Upper lobe of left lung (tissue), 6 donors: ENCODE data around the gene DYSF. TPM values are rescaled to one million over a fixed set of nuclear protein-coding genes. Genes with fewer than 3 reads are reported as not detected.
A peak's percentile ranks its signal among the peaks of the same experiment; 100 is the strongest.

Experiments
- ATAC-seq, 2 donors: fragments of 200-7000 bp; cut with Tn5 transposase; one replicate each; pipeline ENCODE4 v1.9.1; 2022; ENCODE audit warnings: mild to moderate bottlenecking in 2 of 2, moderate library complexity in 2 of 2; ENCODE audit not compliant: low FRiP score in 2 of 2
- DNase-seq, 2 donors: peaks; one replicate each; pipeline ENCODE4 v3.0.0-alpha.2; 2019 to 2020
- H3K27ac ChIP-seq, 4 donors: fragments of 200-600 bp; sonication (generic); one replicate each; pipeline ENCODE4 v1.5.1; 2016 to 2019
- H3K27me3 ChIP-seq, 4 donors: fragments of 200-600 bp; sonication (generic); one replicate each; pipeline ENCODE4 v1.5.1; 2017 to 2019
- H3K36me3 ChIP-seq, 4 donors: fragments of 200-600 bp; sonication (generic); one replicate each; pipeline ENCODE4 v1.5.1; 2016 to 2019
- H3K4me1 ChIP-seq, 4 donors: fragments of 200-600 bp; sonication (generic); one replicate each; pipeline ENCODE4 v1.5.1; 2018 to 2019
- H3K4me3 ChIP-seq, 4 donors: fragments of 200-600 bp; sonication (generic); one replicate each; pipeline ENCODE4 v1.5.1; 2017 to 2019; ENCODE audit warnings: mild to moderate bottlenecking in 2 of 4, moderate library complexity in 1 of 4
- H3K9me3 ChIP-seq, 4 donors: fragments of 200-600 bp; sonication (generic); one replicate each; pipeline ENCODE4 v1.5.1; 2018 to 2019
- EP300 ChIP-seq, 4 donors: sonication (generic); formaldehyde crosslinking; IDR thresholded peaks; one replicate each; pipeline ENCODE4 v1.5.1; 2017; ENCODE audit warnings: antibody characterized with exemption in 4 of 4, control low read depth in 2 of 4
- POLR2A ChIP-seq, 4 donors: fragments of 450-650 bp; IDR thresholded peaks; one replicate each; pipeline ENCODE4 v1.5.1; 2016 to 2017; ENCODE audit warnings: antibody characterized with exemption in 4 of 4, mild to moderate bottlenecking in 2 of 4
- POLR2AphosphoS5 ChIP-seq, 2 donors: sonication (generic); formaldehyde crosslinking; IDR thresholded peaks; one replicate each; pipeline ENCODE4 v1.5.1; 2017; ENCODE audit warnings: antibody characterized with exemption in 2 of 2
- WGBS, 2 donors: methylation state at CpG; one replicate each; pipeline ENCODE4 v1.1.5; 2017 to 2018; 5-methylcytosine and 5-hydroxymethylcytosine counted together
- total RNA-seq, 6 donors: library from RNA; depleted of rRNA in 4 of 6; stranded (reverse); fragments of >200 nt in 4 of 6; gene quantifications; one replicate each; pipeline versions ENCODE4 v1.1.0 to v1.2.1, GENCODE V29; 2016 to 2021
- TF ChIP-seq, protein P1 (sequence below), 6 experiments: fragments of 450-650 bp in 4 of 6; fragments of 200-600 bp in 2 of 6; sonication (generic) in 2 of 6; IDR thresholded peaks; one replicate each; pipeline ENCODE4 v1.5.1; 2016 to 2019; ENCODE audit warnings: antibody characterized with exemption in 6 of 6
- donor health status: DM: no; HTN: no; CAD: no; lungs with moderate emphysema.
- donor health status: DM: no; HTN: yes; CAD: no; lungs with severe emphysema.

Gene DYSF
- total RNA-seq, 6 donors from 2014 or later, result 17.5 to 72.7 (median 42.7) TPM

DNA sequence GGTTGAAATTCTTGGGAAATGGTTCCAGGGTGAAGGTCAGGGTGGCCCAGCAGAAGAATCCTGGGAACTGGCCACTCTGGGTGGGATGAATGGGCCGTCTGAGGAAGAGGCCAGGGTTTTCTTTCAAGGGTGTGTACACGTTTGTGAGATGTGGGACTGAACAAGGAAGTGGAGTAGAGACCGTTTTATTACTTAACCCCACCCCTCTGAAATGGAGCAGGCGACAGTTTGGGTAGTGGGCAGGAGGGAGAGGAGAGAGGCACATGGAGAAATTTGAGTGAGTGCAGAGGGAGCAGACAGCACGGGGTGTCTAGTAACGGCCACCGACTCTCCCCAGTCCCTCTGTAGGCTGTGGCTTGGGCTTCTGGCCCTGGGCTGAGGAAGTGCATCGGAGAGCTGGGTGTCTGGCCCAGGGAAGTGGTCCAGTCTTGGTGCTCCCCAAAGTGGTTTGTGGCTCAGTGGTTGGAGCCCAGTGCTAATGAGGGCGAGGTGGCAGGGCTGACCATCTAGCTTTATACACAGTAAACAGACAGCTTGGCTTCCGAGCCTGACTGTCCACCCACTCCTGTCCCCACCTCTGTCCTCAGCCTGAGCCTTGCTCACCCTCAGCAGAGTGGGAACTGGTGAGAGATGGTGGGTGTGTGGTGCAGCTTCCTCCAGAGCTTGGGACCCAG is 135.3 kb downstream of the DYSF start:
- ATAC-seq (no peak), DNase-seq (no peak)
- Histone ChIP-seq H3K36me3 (peaks cover 0 to 15% (median 4%) of the 10 kb centered on the region in 4 donors), H3K4me3 (no peak overlapping the region), H3K27me3 (no peaks in the 10 kb centered on the region), H3K4me1 (peaks cover 0 to 11% (median 6%) of the 10 kb centered on the region in 4 donors), H3K27ac (peak overlapping the region in 2 of 4 donors; percentile 15 to 64), H3K9me3 (no peaks in the 10 kb centered on the region)
- TF ChIP-seq POLR2A (IDR thresholded peaks at IDR 0.05) (no peak), POLR2AphosphoS5 (IDR thresholded peaks at IDR 0.05) (no peak), EP300 (IDR thresholded peaks at IDR 0.05) (no peak)
- TF ChIP-seq, protein P1, sequence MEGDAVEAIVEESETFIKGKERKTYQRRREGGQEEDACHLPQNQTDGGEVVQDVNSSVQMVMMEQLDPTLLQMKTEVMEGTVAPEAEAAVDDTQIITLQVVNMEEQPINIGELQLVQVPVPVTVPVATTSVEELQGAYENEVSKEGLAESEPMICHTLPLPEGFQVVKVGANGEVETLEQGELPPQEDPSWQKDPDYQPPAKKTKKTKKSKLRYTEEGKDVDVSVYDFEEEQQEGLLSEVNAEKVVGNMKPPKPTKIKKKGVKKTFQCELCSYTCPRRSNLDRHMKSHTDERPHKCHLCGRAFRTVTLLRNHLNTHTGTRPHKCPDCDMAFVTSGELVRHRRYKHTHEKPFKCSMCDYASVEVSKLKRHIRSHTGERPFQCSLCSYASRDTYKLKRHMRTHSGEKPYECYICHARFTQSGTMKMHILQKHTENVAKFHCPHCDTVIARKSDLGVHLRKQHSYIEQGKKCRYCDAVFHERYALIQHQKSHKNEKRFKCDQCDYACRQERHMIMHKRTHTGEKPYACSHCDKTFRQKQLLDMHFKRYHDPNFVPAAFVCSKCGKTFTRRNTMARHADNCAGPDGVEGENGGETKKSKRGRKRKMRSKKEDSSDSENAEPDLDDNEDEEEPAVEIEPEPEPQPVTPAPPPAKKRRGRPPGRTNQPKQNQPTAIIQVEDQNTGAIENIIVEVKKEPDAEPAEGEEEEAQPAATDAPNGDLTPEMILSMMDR (IDR thresholded peaks at IDR 0.05), result no peak
- WGBS, 2 donors, result 63 to 64% methylated on average over 10 of the region's 10 CpGs

DNA sequence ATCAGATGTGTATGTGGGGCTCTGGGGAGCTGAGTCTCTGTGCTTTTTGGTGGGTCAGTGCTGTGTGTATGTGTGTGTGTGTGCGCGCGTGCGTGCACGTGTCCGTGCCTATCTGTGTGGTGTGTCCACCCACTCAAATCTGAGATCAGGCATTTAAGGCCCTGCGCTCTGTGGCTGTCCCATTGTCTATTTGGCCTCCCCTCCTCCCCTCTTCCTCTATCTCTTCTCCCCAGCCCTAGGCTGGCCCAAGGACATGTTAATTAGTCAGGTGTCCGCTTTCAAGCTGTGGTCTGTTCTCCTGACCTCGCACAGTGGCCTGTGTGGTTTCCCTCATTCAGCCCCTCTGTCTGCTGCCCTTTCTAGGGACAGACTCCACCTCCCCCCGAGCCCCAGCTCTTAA is 136.4 kb downstream of the DYSF start:
- Histone ChIP-seq H3K9me3 (no peaks in the 10 kb centered on the region), H3K4me3 (no peak overlapping the region), H3K36me3 (peaks cover 0 to 22% (median 4%) of the 10 kb centered on the region in 4 donors), H3K27ac (peak overlapping the region in 1 of 4 donors; percentile 33), H3K27me3 (no peaks in the 10 kb centered on the region), H3K4me1 (peaks cover 0 to 11% (median 6%) of the 10 kb centered on the region in 4 donors)
- no peak for DNase-seq
- TF ChIP-seq POLR2A (IDR thresholded peaks at IDR 0.05) (no peak), POLR2AphosphoS5 (IDR thresholded peaks at IDR 0.05) (no peak)
- 78 to 91% methylated on average over 10 of the region's 10 CpGs for WGBS, 2 donors
- ATAC-seq, result no peak

DNA sequence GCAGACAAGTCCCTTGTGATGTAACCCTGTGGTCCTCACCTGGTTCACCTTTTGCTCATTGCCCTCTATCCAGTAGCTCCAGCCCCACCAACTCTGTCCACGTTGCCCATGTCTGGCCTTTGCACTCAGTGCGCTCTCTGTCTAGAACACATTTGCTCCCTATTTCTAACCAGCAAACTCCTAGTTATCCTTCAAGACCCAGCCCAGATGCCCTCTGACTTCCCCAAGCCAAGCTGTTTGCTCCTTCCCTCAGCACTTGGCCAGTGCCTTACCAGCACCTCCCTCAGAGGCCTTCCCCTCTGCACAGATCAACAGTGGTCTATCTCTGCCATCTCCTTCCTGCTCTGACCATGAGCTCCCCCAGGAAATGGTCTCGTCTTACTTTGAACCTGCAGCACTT is 137.7 kb downstream of the DYSF start:
- DNase-seq, result no peak
- WGBS, 2 donors, result 77 to 80% methylated on average over 3 of the region's 3 CpGs
- Histone ChIP-seq H3K9me3 (no peaks in the 10 kb centered on the region), H3K27me3 (no peaks in the 10 kb centered on the region), H3K27ac (peak overlapping the region; percentile 45 to 84 (median 70)), H3K4me1 (peaks cover 5 to 22% (median 9%) of the 10 kb centered on the region in 4 donors), H3K4me3 (no peak overlapping the region), H3K36me3 (peaks cover 0 to 22% (median 4%) of the 10 kb centered on the region in 4 donors)
- ATAC-seq, result no peak
- no peak for TF ChIP-seq POLR2AphosphoS5 (IDR thresholded peaks at IDR 0.05)
- no peak for TF ChIP-seq POLR2A (IDR thresholded peaks at IDR 0.05)
- no peak for TF ChIP-seq EP300 (IDR thresholded peaks at IDR 0.05)
- TF ChIP-seq, protein P1 (IDR thresholded peaks at IDR 0.05), result no peak

DNA sequence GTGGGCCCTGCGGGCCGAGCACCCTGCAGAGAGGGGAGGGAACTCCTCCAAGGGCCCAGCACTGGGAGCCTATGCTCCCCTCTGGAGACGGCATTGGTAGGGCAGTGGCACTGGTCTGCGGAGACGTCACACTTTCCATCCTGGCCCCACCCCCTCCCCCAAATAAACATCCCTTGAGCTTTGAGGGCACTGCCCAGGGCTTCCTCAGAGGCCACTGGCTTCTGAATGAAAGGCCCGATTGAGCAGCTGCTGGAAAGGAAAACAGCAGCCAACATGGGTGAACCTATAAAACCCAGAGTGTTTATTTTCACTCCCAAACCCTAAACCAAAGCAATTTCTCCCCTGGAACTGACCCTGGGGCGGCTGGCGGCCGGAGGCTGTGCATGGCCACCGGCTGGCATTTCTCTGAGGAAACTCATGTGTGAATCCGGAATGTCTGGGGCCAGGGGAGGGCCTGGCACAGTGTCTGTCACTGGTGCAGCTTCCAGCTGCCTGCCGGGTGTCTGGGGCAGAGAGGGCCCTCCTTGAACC is 138.9 kb downstream of the DYSF start:
- DNase-seq (no peak), ATAC-seq (peak in 1 of 2 donors; percentile 6)
- TF ChIP-seq POLR2A (IDR thresholded peaks at IDR 0.05), result no peak
- no peak for TF ChIP-seq POLR2AphosphoS5 (IDR thresholded peaks at IDR 0.05)
- TF ChIP-seq, protein P1 (IDR thresholded peaks at IDR 0.05), result no peak
- no peak for TF ChIP-seq EP300 (IDR thresholded peaks at IDR 0.05)
- Histone ChIP-seq H3K4me1 (peaks cover 5 to 30% (median 12%) of the 10 kb centered on the region in 4 donors), H3K9me3 (no peaks in the 10 kb centered on the region), H3K27me3 (no peaks in the 10 kb centered on the region), H3K4me3 (no peak overlapping the region), H3K36me3 (peaks cover 0 to 22% (median 4%) of the 10 kb centered on the region in 4 donors), H3K27ac (peak overlapping the region; percentile 45 to 84 (median 70))
- 64% methylated on average over 12 of the region's 12 CpGs; no CpG with 5 or more reads in 1 of the 2 donors for WGBS, 2 donors

DNA sequence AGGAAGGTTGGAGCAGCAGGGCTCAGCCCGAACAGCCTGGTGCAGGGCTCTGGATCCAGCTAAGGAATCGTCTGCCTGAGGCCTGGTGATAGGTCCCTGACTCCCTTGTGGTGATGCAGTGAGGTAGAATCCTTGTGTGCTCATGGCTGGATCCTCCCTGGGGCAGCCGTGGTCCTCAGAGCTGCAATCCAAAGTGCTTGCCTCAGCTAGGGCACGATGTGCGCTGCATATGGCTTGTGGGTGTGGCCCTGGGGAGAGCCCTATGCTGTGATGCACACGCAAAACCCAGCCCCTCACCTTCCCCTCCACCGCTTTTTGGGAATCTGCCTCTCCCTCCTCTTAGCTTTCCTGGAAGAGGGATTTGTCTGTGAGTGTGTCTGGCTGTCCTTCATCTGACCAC is 142.2 kb downstream of the DYSF start:
- no peaks in the 10 kb centered on the region for H3K9me3 ChIP-seq
- ATAC-seq (no peak), DNase-seq (no peak)
- no peak overlapping the region for H3K4me3 ChIP-seq
- TF ChIP-seq, protein P1 (IDR thresholded peaks at IDR 0.05), result no peak
- TF ChIP-seq POLR2AphosphoS5 (IDR thresholded peaks at IDR 0.05), result no peak
- no peak for TF ChIP-seq POLR2A (IDR thresholded peaks at IDR 0.05)
- no peaks in the 10 kb centered on the region for H3K27me3 ChIP-seq
- peak overlapping the region in 3 of 4 donors; percentile 7 to 63 (median 61) for H3K27ac ChIP-seq
- H3K36me3 ChIP-seq, result peaks cover 0 to 33% (median 0%) of the 10 kb centered on the region in 4 donors
- WGBS, 2 donors, result 83 to 87% methylated on average over 6 to 7 of the region's 7 CpGs
- H3K4me1 ChIP-seq, result peaks cover 5 to 30% (median 12%) of the 10 kb centered on the region in 4 donors
